HepG2 (cell line): ENCODE measurements around the gene TMEM231. TPM values are rescaled to one million over a fixed set of nuclear protein-coding genes. Genes with fewer than 3 reads are reported as not detected.

ENCODE experiments used
- AGO1 ChIP-seq: fragments of 200-400 bp; formaldehyde crosslinking; IDR thresholded peaks from 2 replicates; pipeline ENCODE4 v1.6.1; 2017; ENCODE audit warnings: mild to moderate bottlenecking, low read depth, low read length, moderate library complexity; ENCODE audit not compliant: poor library complexity, severe bottlenecking
- FOSL1 ChIP-seq: sonication (generic); formaldehyde crosslinking; IDR thresholded peaks from 2 replicates; pipeline ENCODE4 v1.9.0; 2021; ENCODE audit warnings: missing genetic modification reagents, borderline replicate concordance
- HMGA1 ChIP-seq: sonication (generic); formaldehyde crosslinking; conservative IDR thresholded peaks from 2 replicates; pipeline ENCODE4 v1.4.0; 2020; ENCODE audit warnings: missing genetic modification reagents
- MAFG ChIP-seq: sonication (generic); formaldehyde crosslinking; IDR thresholded peaks from 2 replicates; pipeline ENCODE4 v1.5.1; 2020; ENCODE audit warnings: mild to moderate bottlenecking, missing genetic modification reagents
- NONO ChIP-seq, 2 experiments: fragments of 450-650 bp in 1 of 2; sonication (generic) in 1 of 2; formaldehyde crosslinking in 1 of 2; IDR thresholded peaks in 1 of 2; conservative IDR thresholded peaks in 1 of 2; 2 replicates each; pipeline versions ENCODE4 v1.6.1 to v1.8.0; 2017 to 2022; ENCODE audit warnings: mild to moderate bottlenecking in 1 of 2, missing genetic modification reagents in 1 of 2, moderate library complexity in 1 of 2
- RFX3 ChIP-seq: IDR thresholded peaks from 2 replicates; pipeline ENCODE4 v1.6.1; 2016; ENCODE audit warnings: missing biosample characterization, missing genetic modification reagents
- TBX3 ChIP-seq: fragments of 450-650 bp; IDR thresholded peaks from 2 replicates; pipeline ENCODE4 v1.6.1; 2017; ENCODE audit warnings: antibody characterized with exemption, mild to moderate bottlenecking, inconsistent platforms, borderline replicate concordance
- ZNF30 ChIP-seq: sonication (generic); formaldehyde crosslinking; IDR thresholded peaks from 2 replicates; pipeline ENCODE4 v1.5.0; 2020; ENCODE audit warnings: mild to moderate bottlenecking, missing genetic modification reagents
- ZNF484 ChIP-seq: sonication (generic); formaldehyde crosslinking; IDR thresholded peaks from 2 replicates; pipeline ENCODE4 v1.5.1; 2020; ENCODE audit warnings: mild to moderate bottlenecking, low read depth, missing genetic modification reagents, borderline replicate concordance
- ZNF7 ChIP-seq: IDR thresholded peaks from 2 replicates; pipeline ENCODE4 v1.6.1; 2016; ENCODE audit warnings: missing biosample characterization, missing genetic modification reagents
- ZNF720 ChIP-seq: sonication (generic); formaldehyde crosslinking; IDR thresholded peaks from 2 replicates; pipeline ENCODE4 v1.4.0; 2020; ENCODE audit warnings: missing genetic modification reagents
- ZSCAN9 ChIP-seq: IDR thresholded peaks from 2 replicates; pipeline ENCODE4 v1.6.1; 2016; ENCODE audit warnings: borderline replicate concordance
- polyA plus RNA-seq, 8 experiments: library from polyadenylated mRNA; depleted of rRNA in 3 of 8; stranded (reverse) in 7 of 8; unstranded in 1 of 8; fragments of >200 nt; fragmentation: Illumina TruSeq in 4 of 8; extraction: Trizol in 4 of 8; gene quantifications; 2 replicates each; pipeline versions ENCODE4 v1.2.1 to v1.2.3, GENCODE V29; 2011 to 2016; ENCODE audit warnings: low read depth in 4 of 8, missing spikeins in 1 of 8, mixed read lengths in 1 of 8; ENCODE audit not compliant: insufficient read depth in 1 of 8
- total RNA-seq, 5 experiments: library from RNA; depleted of rRNA; stranded (reverse); fragments of >200 nt; fragmentation: Illumina TruSeq; extraction: Trizol; gene quantifications; 2 replicates each; pipeline ENCODE4 v1.2.3, GENCODE V29; 2016; ENCODE audit warnings: low read depth in 1 of 5
- TF ChIP-seq, protein P1 (sequence below): sonication (generic); formaldehyde crosslinking; IDR thresholded peaks from 2 replicates; pipeline ENCODE4 v1.9.0; 2022; ENCODE audit warnings: missing genetic modification reagents, mild to moderate bottlenecking, borderline replicate concordance
- TF ChIP-seq, protein P2 (sequence below): sonication (generic); formaldehyde crosslinking; IDR thresholded peaks from 2 replicates; pipeline ENCODE4 v1.8.0; 2022; ENCODE audit warnings: mild to moderate bottlenecking, missing genetic modification reagents
- TF ChIP-seq, protein P3 (sequence below): sonication (generic); formaldehyde crosslinking; IDR thresholded peaks from 2 replicates; pipeline ENCODE4 v1.4.0; 2020; ENCODE audit warnings: missing genetic modification reagents
- TF ChIP-seq, protein P4 (sequence below): sonication (generic); formaldehyde crosslinking; IDR thresholded peaks from 2 replicates; pipeline ENCODE4 v1.5.0; 2020; ENCODE audit warnings: missing genetic modification reagents
- TF ChIP-seq, protein P5 (sequence below): IDR thresholded peaks from 2 replicates; pipeline ENCODE4 v1.6.1; 2016; ENCODE audit warnings: missing genetic modification reagents, missing compliant biosample characterization
- TF ChIP-seq, protein P6 (sequence below): sonication (generic); formaldehyde crosslinking; IDR thresholded peaks from 2 replicates; pipeline ENCODE4 v1.9.0; 2021; ENCODE audit warnings: missing genetic modification reagents, mild to moderate bottlenecking, borderline replicate concordance
- TF ChIP-seq, protein P7 (sequence below): sonication (generic); formaldehyde crosslinking; IDR thresholded peaks from 2 replicates; pipeline ENCODE4 v1.8.0; 2022; ENCODE audit warnings: missing genetic modification reagents, mild to moderate bottlenecking, inconsistent platforms, borderline replicate concordance

TMEM231 gene
- total and polyA plus RNA-seq, 2 of the 13 experiments (the other 11 are each of a cell fraction or from before 2014, with no cell fraction given): 3.5 to 7.4 TPM

DNA sequence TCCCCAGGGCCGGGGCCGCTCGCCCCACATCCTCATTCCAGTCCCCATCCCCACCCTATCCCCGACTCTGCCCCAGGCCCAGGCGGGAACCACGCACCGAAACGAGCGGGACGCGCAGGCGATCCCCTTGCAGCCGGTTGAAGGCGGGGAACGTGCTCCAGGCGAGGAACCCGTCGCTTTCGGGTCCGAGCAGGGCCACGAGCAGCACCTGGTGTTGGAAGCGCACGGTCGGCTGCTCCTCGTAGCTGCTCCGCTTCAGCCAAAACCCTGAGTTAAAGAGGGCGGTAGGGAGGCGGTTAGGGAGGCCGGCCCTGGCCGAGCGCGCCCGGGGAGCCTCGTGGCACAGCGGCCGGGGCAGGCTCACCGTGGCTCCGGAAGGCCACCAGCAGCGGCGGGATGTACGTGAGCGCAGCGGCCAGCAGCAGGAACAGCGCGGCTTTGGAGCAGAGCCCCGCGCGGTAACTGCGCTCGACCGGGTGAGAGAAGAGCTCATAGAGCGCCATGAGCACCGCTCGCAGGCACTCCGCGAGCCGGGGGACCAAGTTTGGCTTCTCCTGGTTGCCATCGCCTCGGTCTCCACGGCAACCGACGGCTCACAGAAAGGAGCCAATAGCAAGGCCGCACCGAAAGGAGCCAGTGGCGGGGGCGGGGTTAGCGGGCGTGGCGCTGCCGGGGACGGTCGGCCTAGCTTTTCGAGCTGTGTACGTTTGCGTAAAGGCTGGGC is at the start of gene TMEM231 (continued):
- TF ChIP-seq, protein P1, sequence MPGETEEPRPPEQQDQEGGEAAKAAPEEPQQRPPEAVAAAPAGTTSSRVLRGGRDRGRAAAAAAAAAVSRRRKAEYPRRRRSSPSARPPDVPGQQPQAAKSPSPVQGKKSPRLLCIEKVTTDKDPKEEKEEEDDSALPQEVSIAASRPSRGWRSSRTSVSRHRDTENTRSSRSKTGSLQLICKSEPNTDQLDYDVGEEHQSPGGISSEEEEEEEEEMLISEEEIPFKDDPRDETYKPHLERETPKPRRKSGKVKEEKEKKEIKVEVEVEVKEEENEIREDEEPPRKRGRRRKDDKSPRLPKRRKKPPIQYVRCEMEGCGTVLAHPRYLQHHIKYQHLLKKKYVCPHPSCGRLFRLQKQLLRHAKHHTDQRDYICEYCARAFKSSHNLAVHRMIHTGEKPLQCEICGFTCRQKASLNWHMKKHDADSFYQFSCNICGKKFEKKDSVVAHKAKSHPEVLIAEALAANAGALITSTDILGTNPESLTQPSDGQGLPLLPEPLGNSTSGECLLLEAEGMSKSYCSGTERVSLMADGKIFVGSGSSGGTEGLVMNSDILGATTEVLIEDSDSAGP (CRISPR knock-in tag): peak; percentile 95
- no peak for TF ChIP-seq ZNF720 (CRISPR knock-in tag)
- TF ChIP-seq AGO1: peak; percentile 67
- TF ChIP-seq ZNF30 (CRISPR knock-in tag): 0 out of 2 replicates have a peak, but pooled peaks have one; percentile 50
- TF ChIP-seq ZSCAN9 (CRISPR knock-in tag): 0 out of 2 replicates have a peak, but pooled peaks have one; percentile 20
- TF ChIP-seq ZNF7: no peak
- TF ChIP-seq, protein P2, sequence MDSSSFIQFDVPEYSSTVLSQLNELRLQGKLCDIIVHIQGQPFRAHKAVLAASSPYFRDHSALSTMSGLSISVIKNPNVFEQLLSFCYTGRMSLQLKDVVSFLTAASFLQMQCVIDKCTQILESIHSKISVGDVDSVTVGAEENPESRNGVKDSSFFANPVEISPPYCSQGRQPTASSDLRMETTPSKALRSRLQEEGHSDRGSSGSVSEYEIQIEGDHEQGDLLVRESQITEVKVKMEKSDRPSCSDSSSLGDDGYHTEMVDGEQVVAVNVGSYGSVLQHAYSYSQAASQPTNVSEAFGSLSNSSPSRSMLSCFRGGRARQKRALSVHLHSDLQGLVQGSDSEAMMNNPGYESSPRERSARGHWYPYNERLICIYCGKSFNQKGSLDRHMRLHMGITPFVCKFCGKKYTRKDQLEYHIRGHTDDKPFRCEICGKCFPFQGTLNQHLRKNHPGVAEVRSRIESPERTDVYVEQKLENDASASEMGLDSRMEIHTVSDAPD (CRISPR knock-in tag): no peak; the same call in 1 of the 2 replicates
- no peak for TF ChIP-seq TBX3
- TF ChIP-seq, protein P3, sequence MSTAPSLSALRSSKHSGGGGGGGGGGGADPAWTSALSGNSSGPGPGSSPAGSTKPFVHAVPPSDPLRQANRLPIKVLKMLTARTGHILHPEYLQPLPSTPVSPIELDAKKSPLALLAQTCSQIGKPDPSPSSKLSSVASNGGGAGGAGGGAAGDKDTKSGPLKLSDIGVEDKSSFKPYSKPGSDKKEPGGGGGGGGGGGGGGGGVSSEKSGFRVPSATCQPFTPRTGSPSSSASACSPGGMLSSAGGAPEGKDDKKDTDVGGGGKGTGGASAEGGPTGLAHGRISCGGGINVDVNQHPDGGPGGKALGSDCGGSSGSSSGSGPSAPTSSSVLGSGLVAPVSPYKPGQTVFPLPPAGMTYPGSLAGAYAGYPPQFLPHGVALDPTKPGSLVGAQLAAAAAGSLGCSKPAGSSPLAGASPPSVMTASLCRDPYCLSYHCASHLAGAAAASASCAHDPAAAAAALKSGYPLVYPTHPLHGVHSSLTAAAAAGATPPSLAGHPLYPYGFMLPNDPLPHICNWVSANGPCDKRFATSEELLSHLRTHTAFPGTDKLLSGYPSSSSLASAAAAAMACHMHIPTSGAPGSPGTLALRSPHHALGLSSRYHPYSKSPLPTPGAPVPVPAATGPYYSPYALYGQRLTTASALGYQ: no peak
- TF ChIP-seq, protein P4, sequence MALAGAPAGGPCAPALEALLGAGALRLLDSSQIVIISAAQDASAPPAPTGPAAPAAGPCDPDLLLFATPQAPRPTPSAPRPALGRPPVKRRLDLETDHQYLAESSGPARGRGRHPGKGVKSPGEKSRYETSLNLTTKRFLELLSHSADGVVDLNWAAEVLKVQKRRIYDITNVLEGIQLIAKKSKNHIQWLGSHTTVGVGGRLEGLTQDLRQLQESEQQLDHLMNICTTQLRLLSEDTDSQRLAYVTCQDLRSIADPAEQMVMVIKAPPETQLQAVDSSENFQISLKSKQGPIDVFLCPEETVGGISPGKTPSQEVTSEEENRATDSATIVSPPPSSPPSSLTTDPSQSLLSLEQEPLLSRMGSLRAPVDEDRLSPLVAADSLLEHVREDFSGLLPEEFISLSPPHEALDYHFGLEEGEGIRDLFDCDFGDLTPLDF (CRISPR knock-in tag): no peak
- TF ChIP-seq FOSL1 (CRISPR knock-in tag): no peak
- TF ChIP-seq, protein P5, sequence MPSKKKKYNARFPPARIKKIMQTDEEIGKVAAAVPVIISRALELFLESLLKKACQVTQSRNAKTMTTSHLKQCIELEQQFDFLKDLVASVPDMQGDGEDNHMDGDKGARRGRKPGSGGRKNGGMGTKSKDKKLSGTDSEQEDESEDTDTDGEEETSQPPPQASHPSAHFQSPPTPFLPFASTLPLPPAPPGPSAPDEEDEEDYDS (CRISPR knock-in tag): peak; percentile 45; the same call in 1 of the 2 replicates
- no peak for TF ChIP-seq ZNF484 (CRISPR knock-in tag)
- TF ChIP-seq, protein P6, sequence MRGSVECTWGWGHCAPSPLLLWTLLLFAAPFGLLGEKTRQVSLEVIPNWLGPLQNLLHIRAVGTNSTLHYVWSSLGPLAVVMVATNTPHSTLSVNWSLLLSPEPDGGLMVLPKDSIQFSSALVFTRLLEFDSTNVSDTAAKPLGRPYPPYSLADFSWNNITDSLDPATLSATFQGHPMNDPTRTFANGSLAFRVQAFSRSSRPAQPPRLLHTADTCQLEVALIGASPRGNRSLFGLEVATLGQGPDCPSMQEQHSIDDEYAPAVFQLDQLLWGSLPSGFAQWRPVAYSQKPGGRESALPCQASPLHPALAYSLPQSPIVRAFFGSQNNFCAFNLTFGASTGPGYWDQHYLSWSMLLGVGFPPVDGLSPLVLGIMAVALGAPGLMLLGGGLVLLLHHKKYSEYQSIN (CRISPR knock-in tag): no peak
- TF ChIP-seq, protein P7, sequence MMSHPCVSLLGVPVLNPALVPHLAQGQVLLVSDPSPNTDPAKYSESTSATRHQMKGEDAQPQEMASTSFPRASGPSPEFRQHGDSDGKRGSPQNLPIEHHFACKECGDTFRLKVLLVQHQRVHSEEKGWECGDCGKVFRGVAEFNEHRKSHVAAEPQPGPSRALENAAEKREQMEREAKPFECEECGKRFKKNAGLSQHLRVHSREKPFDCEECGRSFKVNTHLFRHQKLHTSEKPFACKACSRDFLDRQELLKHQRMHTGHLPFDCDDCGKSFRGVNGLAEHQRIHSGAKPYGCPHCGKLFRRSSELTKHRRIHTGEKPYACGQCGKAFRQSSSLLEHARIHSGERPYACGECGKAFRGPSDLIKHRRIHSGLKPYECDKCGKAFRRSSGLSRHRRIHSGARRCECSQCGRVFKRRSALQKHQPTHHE (CRISPR knock-in tag): peak; percentile 78; the same call in 1 of the 2 replicates
- 0 out of 2 replicates have a peak, but pooled peaks have one; percentile 39 for TF ChIP-seq MAFG (CRISPR knock-in tag)
- TF ChIP-seq RFX3 (CRISPR knock-in tag): peak; percentile 96
- no peak for TF ChIP-seq NONO (IDR thresholded peaks at IDR 0.05)
- no peak; the same call in 1 of the 2 replicates for TF ChIP-seq NONO (CRISPR knock-in tag; conservative IDR thresholded peaks at IDR 0.05)
- no peak for TF ChIP-seq HMGA1 (CRISPR knock-in tag)
